Ovary (tissue), 3 donors: ENCODE results near the gene FARP1.

Experiments used
- EP300 ChIP-seq: sonication (generic); formaldehyde crosslinking; IDR thresholded peaks from one replicate; pipeline ENCODE4 v1.6.1; 2017; ENCODE audit warnings: antibody characterized with exemption
- POLR2A ChIP-seq: fragments of 450-650 bp; IDR thresholded peaks from one replicate; pipeline ENCODE4 v1.6.1; 2017; ENCODE audit warnings: antibody characterized with exemption, mild to moderate bottlenecking, moderate library complexity
- TF ChIP-seq, protein P1 (sequence below), 3 donors: fragments of 450-650 bp in 2 of 3; fragments of 200-600 bp in 1 of 3; IDR thresholded peaks; one replicate each; pipeline versions ENCODE4 v1.5.1 to v1.8.0; 2016 to 2022; ENCODE audit warnings: antibody characterized with exemption in 3 of 3, mild to moderate bottlenecking in 1 of 3
- donor health status: DM: no; HTN: no; CAD: no.

DNA sequence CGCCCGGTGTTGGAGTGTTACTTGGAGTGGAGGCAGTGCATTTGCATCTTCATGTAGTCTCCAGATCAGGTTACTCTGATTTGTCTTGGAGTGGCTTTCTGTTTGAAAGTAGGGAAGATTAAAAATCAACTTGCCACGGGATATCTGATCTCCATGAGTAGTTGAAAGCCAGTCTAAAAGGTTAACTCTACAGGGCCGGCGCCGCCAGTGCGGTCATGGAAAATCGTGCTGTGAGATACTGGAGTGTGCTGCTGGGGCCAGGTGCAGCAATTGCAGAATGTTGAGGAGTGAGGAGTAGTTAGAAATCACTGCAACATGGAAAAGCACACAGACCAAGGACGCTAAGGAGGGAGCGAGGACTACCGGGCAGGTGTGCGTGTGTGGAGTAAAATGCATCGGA, 259.0 kb downstream of the FARP1 start:
- TF ChIP-seq POLR2A (no peak), EP300 (no peak)
- TF ChIP-seq, protein P1, sequence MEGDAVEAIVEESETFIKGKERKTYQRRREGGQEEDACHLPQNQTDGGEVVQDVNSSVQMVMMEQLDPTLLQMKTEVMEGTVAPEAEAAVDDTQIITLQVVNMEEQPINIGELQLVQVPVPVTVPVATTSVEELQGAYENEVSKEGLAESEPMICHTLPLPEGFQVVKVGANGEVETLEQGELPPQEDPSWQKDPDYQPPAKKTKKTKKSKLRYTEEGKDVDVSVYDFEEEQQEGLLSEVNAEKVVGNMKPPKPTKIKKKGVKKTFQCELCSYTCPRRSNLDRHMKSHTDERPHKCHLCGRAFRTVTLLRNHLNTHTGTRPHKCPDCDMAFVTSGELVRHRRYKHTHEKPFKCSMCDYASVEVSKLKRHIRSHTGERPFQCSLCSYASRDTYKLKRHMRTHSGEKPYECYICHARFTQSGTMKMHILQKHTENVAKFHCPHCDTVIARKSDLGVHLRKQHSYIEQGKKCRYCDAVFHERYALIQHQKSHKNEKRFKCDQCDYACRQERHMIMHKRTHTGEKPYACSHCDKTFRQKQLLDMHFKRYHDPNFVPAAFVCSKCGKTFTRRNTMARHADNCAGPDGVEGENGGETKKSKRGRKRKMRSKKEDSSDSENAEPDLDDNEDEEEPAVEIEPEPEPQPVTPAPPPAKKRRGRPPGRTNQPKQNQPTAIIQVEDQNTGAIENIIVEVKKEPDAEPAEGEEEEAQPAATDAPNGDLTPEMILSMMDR (IDR thresholded peaks at IDR 0.05), result no peak
